ENCODE measurements around the gene STPG1. TPM values are rescaled to one million over a fixed set of nuclear protein-coding genes. Genes with fewer than 3 reads are reported as not detected.
A peak's percentile ranks its signal among the peaks of the same experiment; 100 is the strongest.
"Not testable (repeated sequence)": the region's sequence is repeated elsewhere in the genome, so short reads cannot be mapped to it uniquely, and the experiment has no call there.

The STPG1 gene
- total and polyA plus RNA-seq, 4 donors, result 8.1 to 13.1 (median 10.9) TPM

- H3K4me3 ChIP-seq (ENCODE audit: low read depth, low read length), result no peak overlapping the region
- WGBS (ENCODE audit: insufficient coverage), result 100% methylated on average over 3 of the region's 5 CpGs
- DNase-seq (ENCODE audit: low read depth in 4 of 6, low spot score in 6 of 6), result no peak
- H3K9me3 ChIP-seq (ENCODE audit: control insufficient read depth, insufficient read depth, low read length), result no peaks in the 10 kb centered on the region
- H3K27me3 ChIP-seq (ENCODE audit: control insufficient read depth, insufficient read depth, low read length), result no peaks in the 10 kb centered on the region
- H3K27ac ChIP-seq (ENCODE audit: low read depth, low read length), result no peak overlapping the region
- peaks cover 8% of the 10 kb centered on the region for H3K36me3 ChIP-seq (ENCODE audit: control insufficient read depth, insufficient read depth, low read length)
- H3K4me1 ChIP-seq (ENCODE audit: control insufficient read depth, insufficient read depth, low read length), result no peaks in the 10 kb centered on the region
Measured at GRCh38 chr1:24450857-24451397, 37.3 kb upstream of the STPG1 start.

GRCh38 chr1:24450316-24450715 is 36.7 kb upstream of the STPG1 start:
- no CpG with 5 or more reads among the region's 4 CpGs for WGBS (ENCODE audit: insufficient coverage)
- H3K27ac ChIP-seq (ENCODE audit: low read depth, low read length), result no peak overlapping the region

GRCh38 chr1:24446446-24446845 is 32.9 kb upstream of the STPG1 start:
- not testable (repeated sequence) for H3K4me3 ChIP-seq (ENCODE audit: low read depth, low read length); H3K36me3 ChIP-seq (ENCODE audit: control insufficient read depth, insufficient read depth, low read length); H3K4me1 ChIP-seq (ENCODE audit: control insufficient read depth, insufficient read depth, low read length); H3K27me3 ChIP-seq (ENCODE audit: control insufficient read depth, insufficient read depth, low read length); DNase-seq (ENCODE audit: low read depth in 4 of 6, low spot score in 6 of 6); H3K9me3 ChIP-seq (ENCODE audit: control insufficient read depth, insufficient read depth, low read length); H3K27ac ChIP-seq (ENCODE audit: low read depth, low read length)
- no CpG with 5 or more reads among the region's 2 CpGs for WGBS (ENCODE audit: insufficient coverage)

More at GRCh38 chr1:24450316-24450715, 36.7 kb upstream of the STPG1 start:
- Histone ChIP-seq H3K4me3 (ENCODE audit: low read depth, low read length) (no peak overlapping the region), H3K4me1 (ENCODE audit: control insufficient read depth, insufficient read depth, low read length) (no peaks in the 10 kb centered on the region), H3K27me3 (ENCODE audit: control insufficient read depth, insufficient read depth, low read length) (no peaks in the 10 kb centered on the region), H3K36me3 (ENCODE audit: control insufficient read depth, insufficient read depth, low read length) (peaks cover 6% of the 10 kb centered on the region), H3K9me3 (ENCODE audit: control insufficient read depth, insufficient read depth, low read length) (no peaks in the 10 kb centered on the region)
- no peak for DNase-seq (ENCODE audit: low read depth in 4 of 6, low spot score in 6 of 6)

GRCh38 chr1:24443241-24443656 is 29.7 kb upstream of the STPG1 start:
- Histone ChIP-seq H3K4me3 (ENCODE audit: low read depth, low read length) (no peak overlapping the region), H3K27me3 (ENCODE audit: control insufficient read depth, insufficient read depth, low read length) (no peaks in the 10 kb centered on the region), H3K9me3 (ENCODE audit: control insufficient read depth, insufficient read depth, low read length) (no peaks in the 10 kb centered on the region), H3K36me3 (ENCODE audit: control insufficient read depth, insufficient read depth, low read length) (peaks cover 5% of the 10 kb centered on the region), H3K4me1 (ENCODE audit: control insufficient read depth, insufficient read depth, low read length) (peaks cover 9% of the 10 kb centered on the region), H3K27ac (ENCODE audit: low read depth, low read length) (no peak overlapping the region)
- WGBS (ENCODE audit: insufficient coverage), result 17% methylated on average over 1 of the region's 2 CpGs
- DNase-seq (ENCODE audit: low read depth in 4 of 6, low spot score in 6 of 6), result peak in 2 of 6 donors; percentile 59 to 65

GRCh38 chr1:24442764-24443163 is 29.2 kb upstream of the STPG1 start:
- DNase-seq (ENCODE audit: low read depth in 4 of 6, low spot score in 6 of 6), result peak in 1 of 6 donors; percentile 16
- H3K36me3 ChIP-seq (ENCODE audit: control insufficient read depth, insufficient read depth, low read length), result peaks cover 5% of the 10 kb centered on the region
- H3K27me3 ChIP-seq (ENCODE audit: control insufficient read depth, insufficient read depth, low read length), result no peaks in the 10 kb centered on the region
- peaks cover 13% of the 10 kb centered on the region for H3K4me1 ChIP-seq (ENCODE audit: control insufficient read depth, insufficient read depth, low read length)
- no peak overlapping the region for H3K4me3 ChIP-seq (ENCODE audit: low read depth, low read length)
- peak overlapping the region; percentile 29 for H3K27ac ChIP-seq (ENCODE audit: low read depth, low read length)
- H3K9me3 ChIP-seq (ENCODE audit: control insufficient read depth, insufficient read depth, low read length), result no peaks in the 10 kb centered on the region

DNA sequence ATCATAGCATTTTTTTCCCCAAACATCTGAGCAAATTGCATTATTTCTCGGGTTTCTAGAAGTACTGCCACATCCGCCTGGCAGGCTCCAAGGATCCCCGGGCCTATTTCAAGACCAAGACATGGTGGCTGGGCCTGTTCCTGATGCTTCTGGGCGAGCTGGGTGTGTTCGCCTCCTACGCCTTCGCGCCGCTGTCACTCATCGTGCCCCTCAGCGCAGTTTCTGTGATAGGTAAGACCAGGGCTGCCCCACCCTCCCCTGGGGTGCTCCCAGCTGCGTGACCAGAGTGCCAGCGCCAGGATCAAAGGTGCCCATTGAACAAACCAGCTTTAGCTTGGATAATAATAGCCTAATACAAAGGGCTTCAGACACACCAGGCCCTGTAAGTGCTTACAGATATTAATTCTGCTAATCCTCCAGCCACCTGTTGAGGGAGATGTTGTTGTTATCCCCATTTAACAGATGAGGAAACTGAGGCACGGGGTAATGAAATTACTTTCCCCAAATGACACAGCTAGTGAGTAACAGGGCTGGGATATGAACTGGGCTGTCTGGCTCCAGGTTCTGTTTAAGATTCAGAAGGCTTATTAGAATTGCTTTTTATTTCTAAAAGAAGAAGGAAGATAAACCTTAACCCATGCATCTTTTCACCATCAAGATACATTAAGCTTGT is 28.6 kb upstream of the STPG1 start:
- Histone ChIP-seq H3K4me3 (ENCODE audit: low read depth, low read length) (no peak overlapping the region), H3K27ac (ENCODE audit: low read depth, low read length) (peak overlapping the region; percentile 29), H3K4me1 (ENCODE audit: control insufficient read depth, insufficient read depth, low read length) (peaks cover 13% of the 10 kb centered on the region), H3K36me3 (ENCODE audit: control insufficient read depth, insufficient read depth, low read length) (peaks cover 5% of the 10 kb centered on the region), H3K9me3 (ENCODE audit: control insufficient read depth, insufficient read depth, low read length) (no peaks in the 10 kb centered on the region), H3K27me3 (ENCODE audit: control insufficient read depth, insufficient read depth, low read length) (no peaks in the 10 kb centered on the region)
- no peak for DNase-seq (ENCODE audit: low read depth in 4 of 6, low spot score in 6 of 6)
- 99% methylated on average over 9 of the region's 14 CpGs for WGBS (ENCODE audit: insufficient coverage)

DNA sequence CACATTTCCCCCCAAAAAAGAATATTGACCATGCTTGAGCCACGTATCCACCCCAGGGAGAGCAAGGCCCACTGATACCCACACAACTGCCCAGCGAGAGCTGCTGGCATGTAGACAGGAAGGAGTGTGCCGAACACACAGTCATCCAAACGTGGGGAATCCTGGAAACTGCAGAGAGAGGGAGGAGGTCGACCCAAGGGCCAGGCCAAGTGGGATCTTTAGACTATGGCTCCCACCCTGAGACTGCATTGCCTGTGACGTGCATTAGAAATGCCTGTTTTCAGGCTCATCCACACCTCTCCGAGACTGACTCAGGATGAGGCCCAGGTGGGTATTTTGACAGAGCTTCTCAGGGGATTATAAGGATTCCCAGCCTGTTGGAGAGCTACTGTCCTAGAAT is 27.9 kb upstream of the STPG1 start:
- WGBS (ENCODE audit: insufficient coverage), result 72% methylated on average over 6 of the region's 7 CpGs
- peaks cover 13% of the 10 kb centered on the region for H3K4me1 ChIP-seq (ENCODE audit: control insufficient read depth, insufficient read depth, low read length)
- H3K4me3 ChIP-seq (ENCODE audit: low read depth, low read length), result no peak overlapping the region
- H3K9me3 ChIP-seq (ENCODE audit: control insufficient read depth, insufficient read depth, low read length), result no peaks in the 10 kb centered on the region
- no peak overlapping the region for H3K27ac ChIP-seq (ENCODE audit: low read depth, low read length)
- DNase-seq (ENCODE audit: low read depth in 4 of 6, low spot score in 6 of 6), result no peak
- H3K36me3 ChIP-seq (ENCODE audit: control insufficient read depth, insufficient read depth, low read length), result peaks cover 5% of the 10 kb centered on the region
- H3K27me3 ChIP-seq (ENCODE audit: control insufficient read depth, insufficient read depth, low read length), result no peaks in the 10 kb centered on the region

GRCh38 chr1:24440436-24440835 is 26.9 kb upstream of the STPG1 start:
- no peak for DNase-seq (ENCODE audit: low read depth in 4 of 6, low spot score in 6 of 6)
- no peak overlapping the region for H3K4me3 ChIP-seq (ENCODE audit: low read depth, low read length)
- peaks cover 13% of the 10 kb centered on the region for H3K4me1 ChIP-seq (ENCODE audit: control insufficient read depth, insufficient read depth, low read length)
- no peaks in the 10 kb centered on the region for H3K9me3 ChIP-seq (ENCODE audit: control insufficient read depth, insufficient read depth, low read length)
- H3K27ac ChIP-seq (ENCODE audit: low read depth, low read length), result no peak overlapping the region
- H3K27me3 ChIP-seq (ENCODE audit: control insufficient read depth, insufficient read depth, low read length), result no peaks in the 10 kb centered on the region
- peaks cover 5% of the 10 kb centered on the region for H3K36me3 ChIP-seq (ENCODE audit: control insufficient read depth, insufficient read depth, low read length)
- WGBS (ENCODE audit: insufficient coverage), result 63% methylated on average over 2 of the region's 2 CpGs

GRCh38 chr1:24438423-24438901 is 24.9 kb upstream of the STPG1 start:
- Histone ChIP-seq H3K9me3 (ENCODE audit: control insufficient read depth, insufficient read depth, low read length) (no peaks in the 10 kb centered on the region), H3K4me1 (ENCODE audit: control insufficient read depth, insufficient read depth, low read length) (peaks cover 13% of the 10 kb centered on the region), H3K4me3 (ENCODE audit: low read depth, low read length) (no peak overlapping the region), H3K27me3 (ENCODE audit: control insufficient read depth, insufficient read depth, low read length) (no peaks in the 10 kb centered on the region), H3K36me3 (ENCODE audit: control insufficient read depth, insufficient read depth, low read length) (peaks cover 5% of the 10 kb centered on the region), H3K27ac (ENCODE audit: low read depth, low read length) (no peak overlapping the region)
- peak in 2 of 6 donors; percentile 41 to 63 for DNase-seq (ENCODE audit: low read depth in 4 of 6, low spot score in 6 of 6)
- 35% methylated on average over 9 of the region's 9 CpGs for WGBS (ENCODE audit: insufficient coverage)
